Right cardiac atrium (tissue), 5 donors: ENCODE results near the gene RBBP5. TPM values are rescaled to one million over a fixed set of nuclear protein-coding genes. Genes with fewer than 3 reads are reported as not detected.

ENCODE experiments used
- ATAC-seq, 2 donors: fragments of 200-7000 bp; cut with Tn5 transposase; one replicate each; pipeline versions ENCODE4 v1.8.0 to v1.9.1; 2020; ENCODE audit warnings: moderate library complexity in 2 of 2, mild to moderate bottlenecking in 1 of 2
- DNase-seq, 3 donors: peaks; one replicate each; pipeline ENCODE4 v3.0.0-alpha.2; 2020
- H3K27ac ChIP-seq: one replicate; pipeline ENCODE4 v1.5.1; 2013; ENCODE audit warnings: mild to moderate bottlenecking, low read length, control low read depth, moderate library complexity
- H3K27me3 ChIP-seq: one replicate; pipeline ENCODE4 v1.6.1; 2013; ENCODE audit not compliant: control insufficient read depth, insufficient read depth
- H3K4me1 ChIP-seq: one replicate; pipeline ENCODE4 v1.6.1; 2013; ENCODE audit warnings: low read length; ENCODE audit not compliant: control insufficient read depth, insufficient read depth
- H3K4me3 ChIP-seq: one replicate; pipeline ENCODE4 v1.5.1; 2013; ENCODE audit warnings: low read length, control low read depth
- H3K9me3 ChIP-seq: one replicate; pipeline ENCODE4 v1.6.1; 2013; ENCODE audit warnings: low read length; ENCODE audit not compliant: control insufficient read depth
- WGBS: extraction: QIAGEN DNeasy Blood & Tissue Kit; methylation state at CpG from one replicate; pipeline ENCODE4 v1.1.7; 2013; 5-methylcytosine and 5-hydroxymethylcytosine counted together
- intact Hi-C, 4 donors: fragments of 100-400 bp; cut with DNase I; formaldehyde crosslinking; loops; one replicate each; pipeline versions ENCODE4 v1.11.0 to v1.14.0; 2022 to 2023
- polyA plus RNA-seq: library from polyadenylated mRNA; stranded (reverse); fragments of 200-250 nt; gene quantifications from one replicate; pipeline ENCODE4 v1.2.3, GENCODE V29; 2013
- total RNA-seq, 4 donors: library from RNA; stranded (reverse); fragmentation: NEBNext Ultra II Directional; extraction: Animal tissue kit (Norgen Biotek cat#: 25700); gene quantifications; one replicate each; pipeline ENCODE4 v1.2.1, GENCODE V29; 2021
- donor health status: healthy with polysubstance abuse.
- donor health status: DM: no; HTN: yes; CAD: no.
- donor health status: DM: no; HTN: no; CAD: no.
- donor health status: DM: no; HTN: yes; CAD: no; lungs with severe emphysema.
- donor health status: DM: yes; HTN: yes; CAD: no.

The RBBP5 gene
- total and polyA plus RNA-seq, 5 donors: 5.4 to 13.1 (median 11.1) TPM

DNA sequence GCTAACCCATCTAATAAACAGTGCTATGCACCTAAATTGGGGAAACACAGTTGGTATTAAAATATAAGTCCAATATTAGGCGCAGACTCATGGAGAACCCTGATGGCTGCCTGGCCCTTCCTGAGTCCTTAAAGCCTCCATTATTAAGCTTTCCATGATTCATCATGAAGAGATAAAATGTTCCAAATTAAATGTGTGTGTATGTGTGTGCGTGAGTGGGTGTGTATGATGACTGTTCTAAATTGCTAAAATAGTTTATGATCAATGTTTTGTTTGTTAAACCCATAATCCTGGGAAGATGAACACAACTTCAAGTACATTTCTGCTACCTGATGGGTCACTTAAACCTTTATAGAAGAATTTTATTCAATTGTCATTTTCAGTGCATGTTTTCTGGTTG is 6.3 kb upstream of the RBBP5 start:
- H3K9me3 ChIP-seq: no peaks in the 10 kb centered on the region
- DNase-seq: no peak
- H3K4me1 ChIP-seq: peaks cover 2% of the 10 kb centered on the region
- WGBS: 91% methylated on average over 2 of the region's 2 CpGs
- no peak overlapping the region for H3K4me3 ChIP-seq
- ATAC-seq: no peak
- intact Hi-C loops: no loop called here
- no peaks in the 10 kb centered on the region for H3K27me3 ChIP-seq
- no peak overlapping the region for H3K27ac ChIP-seq

GRCh38 chr1:205127646-205128045 is 5.9 kb upstream of the RBBP5 start:
- Histone ChIP-seq H3K4me1 (peaks cover 2% of the 10 kb centered on the region), H3K27me3 (no peaks in the 10 kb centered on the region), H3K4me3 (no peak overlapping the region), H3K27ac (no peak overlapping the region), H3K9me3 (no peaks in the 10 kb centered on the region)
- no peak for DNase-seq
- ATAC-seq: no peak
- intact Hi-C loops: no loop called here
- 89% methylated on average over 3 of the region's 3 CpGs for WGBS

GRCh38 chr1:205124726-205125125 is 2.9 kb upstream of the RBBP5 start:
- ATAC-seq (no peak), DNase-seq (no peak)
- no peak overlapping the region for H3K4me3 ChIP-seq
- no peaks in the 10 kb centered on the region for H3K27me3 ChIP-seq
- 84% methylated on average over 7 of the region's 7 CpGs for WGBS
- no peak overlapping the region for H3K27ac ChIP-seq
- intact Hi-C loops: loop anchor here in 2 of 4 donors (5.0 kb wide), 1 partner anchor 133 kb away; no protein-coding TSS in a partner anchor
- no peaks in the 10 kb centered on the region for H3K4me1 ChIP-seq
- no peaks in the 10 kb centered on the region for H3K9me3 ChIP-seq

DNA sequence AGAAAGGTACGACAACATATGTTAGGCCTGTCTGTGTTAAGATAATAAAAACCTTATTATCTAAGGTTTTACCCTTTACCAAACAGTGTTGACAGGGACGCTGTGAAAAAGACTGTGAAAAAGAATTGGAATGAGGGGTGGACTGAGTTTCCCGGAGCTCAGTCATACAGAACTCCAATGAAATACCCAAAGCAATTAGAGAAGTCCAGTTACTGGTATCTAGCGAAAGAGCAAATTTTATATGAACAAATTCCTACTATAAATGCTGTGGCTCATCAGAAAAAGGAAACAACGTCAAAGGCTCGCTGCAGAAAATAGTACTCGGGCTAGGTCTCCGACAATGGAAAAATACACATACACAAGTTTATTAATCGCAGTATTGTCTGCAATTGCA is 708 bp upstream of the RBBP5 start:
- Histone ChIP-seq H3K9me3 (no peaks in the 10 kb centered on the region), H3K4me1 (no peaks in the 10 kb centered on the region), H3K27me3 (no peaks in the 10 kb centered on the region), H3K4me3 (peak overlapping the region; percentile 96), H3K27ac (peak overlapping the region; percentile 73)
- DNase-seq: no peak
- intact Hi-C loops: loop anchor here in 2 of 4 donors (5.0 kb wide), 1 partner anchor 135 kb away; no protein-coding TSS in a partner anchor
- WGBS: 25% methylated on average over 9 of the region's 9 CpGs
- ATAC-seq: peak; percentile 2 to 10

- H3K4me1 ChIP-seq: no peaks in the 10 kb centered on the region
- no peak overlapping the region for H3K4me3 ChIP-seq
- no peak for ATAC-seq
- intact Hi-C loops: no loop called here
- no peaks in the 10 kb centered on the region for H3K9me3 ChIP-seq
- H3K27me3 ChIP-seq: no peaks in the 10 kb centered on the region
- DNase-seq: no peak
- no peak overlapping the region for H3K27ac ChIP-seq
- WGBS: 82% methylated on average over 2 of the region's 2 CpGs
These were observed 3.0 kb downstream of the RBBP5 start for GRCh38 chr1:205118752-205119151.

GRCh38 chr1:205111354-205111753 is 10.4 kb downstream of the RBBP5 start:
- Histone ChIP-seq H3K27ac (no peak overlapping the region), H3K27me3 (no peaks in the 10 kb centered on the region), H3K4me1 (no peaks in the 10 kb centered on the region), H3K4me3 (no peak overlapping the region), H3K9me3 (no peaks in the 10 kb centered on the region)
- ATAC-seq (no peak), DNase-seq (no peak)
- intact Hi-C loops: no loop called here

DNA sequence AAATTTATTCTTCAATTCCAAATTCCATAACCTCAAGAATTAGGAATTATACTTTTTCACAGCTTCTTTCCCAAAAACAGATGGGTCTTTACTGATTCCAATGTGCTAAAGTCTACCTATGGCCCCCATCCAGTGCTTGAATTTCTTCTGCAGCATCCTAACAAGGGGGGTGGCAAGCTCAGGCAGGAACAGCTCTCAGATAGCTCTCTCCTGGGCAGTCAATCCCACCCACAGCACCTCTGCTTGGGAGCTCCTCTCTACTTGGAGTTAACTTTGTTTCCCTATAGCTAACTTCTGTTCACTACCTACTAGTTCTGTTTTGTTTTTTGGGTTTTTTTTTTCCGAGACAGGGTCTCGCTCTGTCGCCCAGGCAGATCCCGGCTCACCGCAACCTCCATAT is 12.1 kb downstream of the RBBP5 start:
- H3K9me3 ChIP-seq: no peaks in the 10 kb centered on the region
- no peaks in the 10 kb centered on the region for H3K27me3 ChIP-seq
- H3K27ac ChIP-seq: no peak overlapping the region
- H3K4me1 ChIP-seq: no peaks in the 10 kb centered on the region
- DNase-seq (no peak), ATAC-seq (no peak)
- H3K4me3 ChIP-seq: no peak overlapping the region
- intact Hi-C loops: no loop called here
- WGBS: 83% methylated on average over 5 of the region's 5 CpGs

DNA sequence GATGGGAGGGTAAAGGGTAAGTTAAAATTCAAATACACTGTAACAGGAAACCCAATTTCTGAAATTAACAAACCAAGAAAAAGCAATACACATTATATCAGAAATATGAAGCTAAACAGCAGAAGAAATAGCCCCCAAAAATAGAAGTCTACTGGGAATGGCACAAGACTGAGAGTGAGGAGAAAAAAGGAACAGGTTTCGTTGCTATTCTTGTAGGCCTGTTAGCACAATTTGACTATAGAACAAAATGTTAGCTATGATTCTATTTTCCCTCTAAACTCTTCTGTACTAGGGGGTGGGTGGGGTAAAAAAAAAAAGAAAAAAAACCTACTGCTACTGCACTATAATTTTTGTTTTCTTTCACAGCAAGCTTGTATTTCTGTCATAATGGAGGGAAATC is 12.5 kb downstream of the RBBP5 start:
- no peak for DNase-seq
- intact Hi-C loops: no loop called here
- H3K4me1 ChIP-seq: no peaks in the 10 kb centered on the region
- no peaks in the 10 kb centered on the region for H3K9me3 ChIP-seq
- H3K4me3 ChIP-seq: no peak overlapping the region
- no peak for ATAC-seq
- no peak overlapping the region for H3K27ac ChIP-seq
- H3K27me3 ChIP-seq: no peaks in the 10 kb centered on the region
- 91% methylated on average over 1 of the region's 1 CpG for WGBS

DNA sequence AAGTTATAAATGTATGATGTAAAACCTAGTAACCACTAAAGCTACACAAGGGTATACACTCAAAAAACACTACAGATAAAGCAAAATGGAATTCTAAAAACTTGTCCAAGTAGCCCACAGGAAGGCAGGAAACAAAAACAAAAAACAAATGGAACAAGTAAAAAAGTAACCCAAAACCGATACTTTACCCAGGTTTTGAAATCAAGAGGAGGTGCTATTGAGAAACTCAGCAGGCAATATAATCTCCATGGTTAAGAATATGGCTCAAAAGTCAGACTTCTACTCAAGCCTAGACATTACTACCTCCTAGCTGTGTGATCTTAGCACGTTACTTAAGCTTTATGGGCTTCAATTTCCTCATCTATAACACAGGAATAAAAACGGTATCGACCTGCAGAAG is 13.3 kb downstream of the RBBP5 start:
- no peak overlapping the region for H3K4me3 ChIP-seq
- intact Hi-C loops: no loop called here
- no peak overlapping the region for H3K27ac ChIP-seq
- H3K27me3 ChIP-seq: no peaks in the 10 kb centered on the region
- no peak for ATAC-seq
- WGBS: 84% methylated on average over 4 of the region's 4 CpGs
- no peak for DNase-seq
- H3K9me3 ChIP-seq: no peaks in the 10 kb centered on the region
- H3K4me1 ChIP-seq: no peaks in the 10 kb centered on the region

- 91% methylated on average over 4 of the region's 4 CpGs for WGBS
These were observed 14.5 kb downstream of the RBBP5 start for GRCh38 chr1:205107327-205107726.

GRCh38 chr1:205102404-205102803 is 19.4 kb downstream of the RBBP5 start:
- Histone ChIP-seq H3K27ac (no peak overlapping the region), H3K4me3 (no peak overlapping the region), H3K9me3 (no peaks in the 10 kb centered on the region), H3K4me1 (no peaks in the 10 kb centered on the region), H3K27me3 (no peaks in the 10 kb centered on the region)
- intact Hi-C loops: no loop called here
- no peak for DNase-seq
- ATAC-seq: no peak
- 98% methylated on average over 3 of the region's 3 CpGs for WGBS

More at GRCh38 chr1:205107327-205107726, 14.5 kb downstream of the RBBP5 start:
- H3K9me3 ChIP-seq: no peaks in the 10 kb centered on the region
- H3K4me3 ChIP-seq: no peak overlapping the region
- H3K4me1 ChIP-seq: no peaks in the 10 kb centered on the region
- intact Hi-C loops: no loop called here
- no peak for DNase-seq
- no peak overlapping the region for H3K27ac ChIP-seq
- no peaks in the 10 kb centered on the region for H3K27me3 ChIP-seq
- ATAC-seq: no peak

DNA sequence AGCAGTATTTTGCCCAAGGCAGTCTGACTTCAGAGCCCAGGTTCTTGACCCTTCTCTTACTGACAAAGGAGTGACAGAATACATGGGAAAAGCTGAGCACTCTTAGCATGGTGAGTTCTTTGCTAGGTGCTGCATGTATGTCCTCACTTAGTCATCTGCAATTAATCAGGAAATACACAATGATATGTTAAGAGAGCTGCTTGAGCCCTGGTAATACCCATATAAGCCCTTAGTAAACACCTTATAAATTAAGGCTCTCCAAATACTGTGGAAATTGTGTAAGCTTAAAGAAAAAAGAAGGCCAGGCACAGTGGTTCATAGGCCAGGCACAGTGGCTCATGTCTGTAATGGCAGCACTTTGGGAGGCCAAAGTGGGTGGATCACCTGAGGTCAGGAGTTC is 23.5 kb downstream of the RBBP5 start:
- no peaks in the 10 kb centered on the region for H3K27me3 ChIP-seq
- H3K9me3 ChIP-seq: no peaks in the 10 kb centered on the region
- DNase-seq (no peak), ATAC-seq (no peak)
- H3K27ac ChIP-seq: no peak overlapping the region
- no peaks in the 10 kb centered on the region for H3K4me1 ChIP-seq
- intact Hi-C loops: no loop called here
- no peak overlapping the region for H3K4me3 ChIP-seq
